Hematopoietic multipotent progenitor cell (in vitro differentiated cells): ENCODE results near the gene ESR1. TPM values are rescaled to one million over a fixed set of nuclear protein-coding genes. Genes with fewer than 3 reads are reported as not detected.

Experiments
- DNase-seq, 3 donors: peaks; one replicate each; pipeline ENCODE4 v3.0.0-alpha.2; 2011 to 2015; ENCODE audit warnings: low read depth in 2 of 3, low spot score in 2 of 3
- total RNA-seq: library from RNA; depleted of rRNA; stranded (reverse); fragments of >200 nt; gene quantifications from one replicate; pipeline ENCODE4 v1.2.3, GENCODE V29; 2012

Gene ESR1
- total RNA-seq: 1.9 TPM

DNA sequence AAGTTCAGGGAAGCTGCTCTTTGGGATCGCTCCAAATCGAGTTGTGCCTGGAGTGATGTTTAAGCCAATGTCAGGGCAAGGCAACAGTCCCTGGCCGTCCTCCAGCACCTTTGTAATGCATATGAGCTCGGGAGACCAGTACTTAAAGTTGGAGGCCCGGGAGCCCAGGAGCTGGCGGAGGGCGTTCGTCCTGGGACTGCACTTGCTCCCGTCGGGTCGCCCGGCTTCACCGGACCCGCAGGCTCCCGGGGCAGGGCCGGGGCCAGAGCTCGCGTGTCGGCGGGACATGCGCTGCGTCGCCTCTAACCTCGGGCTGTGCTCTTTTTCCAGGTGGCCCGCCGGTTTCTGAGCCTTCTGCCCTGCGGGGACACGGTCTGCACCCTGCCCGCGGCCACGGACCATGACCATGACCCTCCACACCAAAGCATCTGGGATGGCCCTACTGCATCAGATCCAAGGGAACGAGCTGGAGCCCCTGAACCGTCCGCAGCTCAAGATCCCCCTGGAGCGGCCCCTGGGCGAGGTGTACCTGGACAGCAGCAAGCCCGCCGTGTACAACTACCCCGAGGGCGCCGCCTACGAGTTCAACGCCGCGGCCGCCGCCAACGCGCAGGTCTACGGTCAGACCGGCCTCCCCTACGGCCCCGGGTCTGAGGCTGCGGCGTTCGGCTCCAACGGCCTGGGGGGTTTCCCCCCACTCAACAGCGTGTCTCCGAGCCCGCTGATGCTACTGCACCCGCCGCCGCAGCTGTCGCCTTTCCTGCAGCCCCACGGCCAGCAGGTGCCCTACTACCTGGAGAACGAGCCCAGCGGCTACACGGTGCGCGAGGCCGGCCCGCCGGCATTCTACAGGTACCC is at the start of gene ESR1:
ESR1 (plus strand) TSS at position 170 of the 858 bp plus-strand sequence; CDS start at position 401, 231 bp downstream.
- peak in 2 of 3 donors; percentile 9 to 18 for DNase-seq

DNA sequence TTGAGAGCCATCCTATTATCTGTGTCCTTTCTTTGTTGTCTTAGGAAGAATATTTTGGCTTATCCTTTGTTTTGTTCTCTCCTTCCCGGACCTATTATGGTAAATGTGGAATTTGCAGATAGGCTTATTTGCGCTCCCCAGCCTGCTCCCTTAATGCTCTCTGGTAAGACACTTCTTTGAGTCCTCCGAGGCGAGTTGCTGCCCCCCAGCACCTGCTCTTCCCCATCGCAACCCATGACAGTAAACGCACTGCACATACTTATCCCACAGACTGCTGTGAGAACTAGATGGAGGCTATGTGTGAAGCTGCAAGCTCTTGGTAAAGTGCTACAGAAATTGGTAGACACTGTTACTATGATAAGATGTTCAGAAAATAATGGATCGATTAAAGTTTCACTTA is 47.0 kb upstream of the ESR1 start:
- no peak for DNase-seq

DNA sequence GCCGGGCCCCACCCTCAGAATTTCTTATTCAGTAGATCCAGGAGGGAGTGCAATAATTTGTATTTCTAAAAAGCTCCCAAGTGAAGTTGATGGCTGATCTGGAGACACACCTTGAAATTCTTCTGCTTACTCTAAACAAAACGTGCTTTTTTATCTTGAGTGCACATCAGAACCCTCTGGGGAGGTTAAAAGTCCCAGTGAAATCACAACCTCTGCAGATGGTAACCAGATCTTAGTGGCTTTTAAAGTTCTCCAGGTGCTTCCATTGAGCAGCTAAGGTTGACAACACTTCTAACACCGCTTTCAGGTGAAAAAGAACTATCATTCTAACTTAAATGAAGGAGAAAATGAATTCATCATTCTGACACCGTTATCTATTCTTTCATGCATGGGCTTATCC is 45.6 kb upstream of the ESR1 start:
- DNase-seq: no peak

DNA sequence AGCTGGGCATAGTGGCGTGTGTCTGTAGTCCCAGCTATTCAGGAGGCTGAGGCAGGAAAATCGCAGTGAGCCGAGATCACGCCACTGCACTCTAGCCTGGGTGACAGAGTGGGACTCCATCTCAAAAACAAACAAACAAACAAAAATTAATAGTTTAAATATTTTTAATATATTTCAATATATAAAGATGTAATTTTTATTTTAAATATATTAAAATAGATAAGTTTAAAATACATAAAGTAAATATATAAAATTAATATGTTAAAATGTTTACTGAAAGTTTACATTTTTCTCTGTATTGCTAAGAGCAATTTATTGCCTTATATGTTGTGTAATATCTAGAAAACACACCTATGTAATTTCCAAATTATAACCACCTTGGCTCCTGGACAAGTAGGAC is 44.7 kb upstream of the ESR1 start:
- no peak for DNase-seq

DNA sequence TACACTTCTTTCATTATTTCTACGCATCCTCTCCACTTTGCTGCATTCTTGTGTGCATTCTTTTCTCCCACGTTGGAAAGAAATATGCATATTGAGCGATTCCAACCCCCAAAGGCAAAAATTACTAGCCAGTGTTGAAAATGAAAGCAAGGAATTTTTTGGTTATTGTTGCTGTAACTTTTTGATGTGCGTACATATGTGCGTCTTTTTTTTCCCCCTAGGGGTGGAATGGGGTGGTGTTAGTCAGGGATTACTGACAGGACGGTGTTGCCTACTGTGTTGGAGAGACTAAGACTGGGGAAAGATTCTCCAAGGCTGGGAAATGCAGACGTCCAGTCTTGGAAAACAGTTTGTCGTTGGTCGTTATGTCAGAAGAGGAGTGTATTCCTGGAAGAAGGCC is 44.2 kb upstream of the ESR1 start:
- peak in 2 of 3 donors; percentile 5 to 20 for DNase-seq

DNA sequence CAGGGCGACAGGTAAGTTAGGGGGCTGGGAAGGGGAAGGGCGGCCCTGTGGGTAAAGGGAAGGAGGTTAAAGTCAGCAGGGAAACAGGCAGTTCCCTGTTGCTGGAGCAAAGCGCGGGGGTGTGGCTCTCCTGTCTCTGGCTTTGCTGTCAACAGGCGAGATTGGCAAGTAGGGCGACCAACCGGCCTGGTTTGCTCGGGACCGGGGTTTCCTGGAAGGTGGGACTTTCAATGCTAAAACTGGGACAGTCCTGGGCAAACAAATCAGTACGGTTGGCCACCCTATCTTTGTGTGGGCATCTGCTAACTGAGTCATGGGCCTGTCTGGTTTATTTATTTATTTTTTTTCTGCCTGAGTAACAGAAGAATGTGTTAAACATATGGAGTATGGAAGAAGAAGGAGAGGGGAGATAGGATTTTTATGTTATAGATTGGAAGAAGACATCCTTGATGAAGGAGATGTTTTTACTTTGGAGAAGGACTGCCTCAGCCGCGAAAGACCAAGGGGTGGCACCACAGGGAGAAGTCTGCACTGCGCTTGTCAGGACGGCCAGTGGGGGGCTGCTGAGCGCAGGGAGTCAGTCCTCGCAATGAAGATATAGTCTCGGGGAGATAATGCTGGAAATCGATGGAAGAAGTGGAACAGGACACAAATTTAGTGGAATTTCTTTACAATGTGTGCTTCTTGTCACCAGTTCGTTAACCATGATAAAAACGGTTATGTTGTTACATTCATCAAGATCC is 43.4 kb upstream of the ESR1 start:
- DNase-seq: peak in 2 of 3 donors; percentile 49 to 64

DNA sequence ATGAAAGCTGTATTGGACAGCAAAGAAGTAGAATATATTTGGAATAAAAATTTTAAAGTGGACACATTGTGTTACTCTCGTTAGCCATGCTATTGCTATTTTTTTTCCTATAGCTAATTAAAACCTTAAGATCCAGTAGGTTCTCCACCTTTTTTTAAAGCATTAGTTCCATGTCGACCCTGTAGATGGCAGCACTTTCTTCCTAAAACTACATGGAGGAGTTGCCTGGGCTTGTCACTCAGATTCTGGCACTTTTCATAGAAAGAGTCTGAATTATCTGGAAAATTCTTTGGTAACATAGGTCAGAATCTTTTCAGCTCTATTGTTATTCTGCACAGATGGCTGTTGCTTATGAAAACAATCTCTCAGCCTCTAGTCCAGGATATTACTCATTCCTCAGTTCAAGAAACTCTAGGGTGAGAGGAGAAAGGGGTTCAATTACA is 42.0 kb upstream of the ESR1 start:
- peak in 2 of 3 donors; percentile 49 to 79 for DNase-seq

DNA sequence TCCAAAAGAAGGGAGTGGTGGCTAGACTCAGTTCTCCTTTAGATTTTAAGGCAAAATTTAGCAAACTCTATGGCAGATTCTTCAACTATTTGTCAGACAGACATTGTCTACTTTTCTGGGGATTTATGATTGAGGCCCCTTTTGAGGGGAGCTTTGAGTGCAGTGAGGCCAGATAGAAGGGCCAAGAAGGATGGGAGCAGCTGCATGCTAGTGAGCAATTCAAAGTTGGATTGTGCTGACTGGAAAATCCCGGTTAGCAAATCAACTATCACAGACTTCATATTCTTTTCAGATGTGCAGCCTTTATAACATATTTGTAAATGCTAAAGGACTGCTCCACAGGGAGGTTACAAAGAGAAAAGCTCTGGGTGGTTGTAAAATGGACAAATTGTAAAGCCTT is 35.0 kb upstream of the ESR1 start:
- DNase-seq: no peak

DNA sequence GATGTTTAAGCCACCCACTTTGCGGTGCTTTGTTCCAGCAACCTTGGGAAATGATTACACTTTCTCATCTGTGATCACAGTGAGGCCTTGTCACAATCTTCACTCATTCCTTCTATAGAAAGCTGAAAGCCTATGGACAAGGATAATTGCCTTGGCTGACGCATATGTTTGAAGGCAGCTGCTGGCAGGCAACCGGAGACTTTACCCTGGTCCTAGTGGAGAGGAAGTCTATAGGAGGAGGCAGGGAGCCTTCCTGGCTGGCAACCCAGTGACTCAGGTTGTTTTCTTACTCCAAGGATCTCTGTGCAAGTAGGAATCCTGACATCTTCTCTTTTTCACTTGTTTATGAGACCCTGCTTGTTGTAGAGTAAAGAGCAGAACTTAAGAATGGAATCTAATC is 34.1 kb upstream of the ESR1 start:
- DNase-seq: no peak

DNA sequence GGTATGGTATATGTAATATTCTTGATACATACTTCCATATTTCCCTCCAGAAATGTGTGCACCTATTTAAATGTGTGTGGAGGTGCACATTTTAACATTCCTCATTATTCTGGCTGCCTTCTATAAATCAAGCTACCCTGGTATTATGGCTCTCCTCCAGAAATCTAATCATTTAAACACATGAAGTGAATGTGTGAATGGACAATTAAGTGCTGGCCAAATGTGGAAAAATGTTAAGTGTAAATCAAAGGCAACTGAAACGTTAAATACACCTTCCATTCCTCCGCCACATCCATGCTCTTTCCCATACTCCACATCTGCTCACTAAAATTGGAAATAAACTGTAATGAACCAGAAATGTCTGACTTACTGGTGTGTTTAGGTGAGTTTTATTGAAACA is 24.9 kb upstream of the ESR1 start:
- DNase-seq: no peak

DNA sequence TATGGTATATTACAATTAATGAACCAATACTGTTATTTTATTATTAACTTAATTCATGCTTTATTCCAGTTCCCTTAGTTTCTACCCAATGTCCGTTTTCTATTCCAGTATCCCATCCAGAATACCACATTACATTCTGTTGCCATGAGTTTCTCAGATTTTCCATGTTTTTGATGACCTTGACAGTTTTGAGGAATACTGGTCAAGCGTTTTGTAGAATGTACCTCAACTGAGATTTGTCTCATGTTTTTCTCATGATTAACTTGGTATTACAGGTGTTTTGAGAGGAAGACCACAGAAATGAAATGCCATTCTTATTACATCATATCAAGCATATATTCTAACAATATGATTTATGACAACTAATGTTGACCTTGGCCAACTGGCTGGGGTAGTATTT is 23.8 kb upstream of the ESR1 start:
- no peak for DNase-seq

DNA sequence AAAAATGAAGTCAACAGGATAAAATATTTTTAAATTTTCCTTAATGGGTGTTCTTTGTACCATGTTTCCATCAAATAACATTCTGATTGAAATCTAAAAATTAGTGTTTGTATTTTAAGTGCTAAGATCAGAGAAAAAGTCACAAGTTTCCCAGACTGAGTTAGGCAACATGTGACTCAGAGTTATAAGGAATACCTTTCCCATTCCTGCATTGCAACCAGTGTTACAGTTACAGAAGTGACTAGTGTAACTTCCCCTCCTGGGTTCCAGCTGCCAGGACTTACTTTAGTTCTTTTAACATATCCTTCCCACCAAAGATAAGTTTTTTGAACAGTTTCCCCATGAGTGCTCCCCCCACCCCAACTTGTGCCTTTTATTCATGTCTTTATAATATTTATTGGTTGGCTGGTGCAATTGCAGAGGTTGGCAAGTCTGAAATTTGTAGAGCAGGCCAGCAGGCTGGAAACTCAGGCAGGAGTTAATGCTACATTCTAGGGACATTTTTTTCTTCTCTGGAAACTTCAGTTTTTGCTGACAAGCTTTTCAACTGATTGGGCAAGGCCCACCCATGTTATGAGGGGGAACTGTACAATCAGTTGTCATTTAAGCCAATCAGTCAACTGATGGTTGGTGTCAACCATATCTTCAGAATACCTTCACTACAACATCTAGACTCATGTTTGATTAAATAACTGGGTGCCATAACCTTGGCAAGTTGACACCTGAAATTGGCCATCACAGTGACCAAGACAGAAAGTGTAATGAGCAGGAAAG is 22.9 kb upstream of the ESR1 start:
- no peak for DNase-seq

DNA sequence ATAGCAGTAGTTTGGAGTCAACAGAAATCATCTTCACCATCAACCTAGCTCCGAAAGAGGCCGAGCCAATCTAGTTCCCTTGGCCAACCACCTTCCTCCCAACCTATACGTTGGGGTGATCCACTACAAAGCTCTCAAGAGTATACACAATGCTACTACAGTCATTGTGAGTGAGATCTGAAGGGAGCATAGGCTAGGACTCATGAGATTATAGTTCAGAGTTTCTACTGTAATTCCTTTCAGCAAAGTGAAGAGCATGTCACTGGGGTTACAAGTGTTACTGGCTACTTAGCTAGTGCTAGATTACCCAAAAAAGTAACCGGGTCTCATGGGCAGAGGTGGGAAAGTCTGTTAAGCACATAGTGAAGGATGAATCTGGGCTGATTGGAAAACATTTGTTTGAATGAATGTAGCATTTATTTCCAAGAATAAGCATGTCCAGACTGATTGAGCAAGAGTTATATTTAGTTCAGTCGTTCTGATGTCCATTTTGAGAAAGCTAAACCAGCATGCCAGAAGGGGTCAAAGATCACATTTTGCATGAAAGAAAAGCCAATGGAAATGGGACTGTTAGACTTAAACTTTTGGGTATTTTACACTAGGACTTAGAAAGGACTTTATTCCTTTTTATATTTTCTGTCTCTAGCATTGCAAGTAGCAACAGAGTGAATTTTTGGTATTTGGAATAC is 10.5 kb upstream of the ESR1 start:
- no peak for DNase-seq

DNA sequence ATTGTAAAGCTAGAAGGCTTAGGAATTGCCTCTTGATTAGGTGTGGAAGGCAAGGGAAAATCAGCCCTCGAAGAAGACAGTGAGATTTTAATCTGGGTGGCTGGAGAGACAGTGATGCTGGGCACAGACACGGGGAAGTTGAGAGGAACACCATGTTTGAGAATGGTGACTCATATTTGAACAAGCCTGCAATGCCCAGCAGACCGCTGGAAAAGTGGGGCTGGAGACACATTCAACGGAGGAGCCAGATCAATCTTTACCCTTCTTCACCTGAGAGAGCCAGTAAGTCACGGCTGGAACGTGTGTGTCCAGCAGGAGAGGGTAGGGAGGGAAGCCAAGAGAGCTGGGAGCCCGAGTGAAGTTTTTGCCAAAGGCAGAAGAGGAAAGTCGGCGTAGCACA is 3.7 kb upstream of the ESR1 start:
- DNase-seq: no peak

DNA sequence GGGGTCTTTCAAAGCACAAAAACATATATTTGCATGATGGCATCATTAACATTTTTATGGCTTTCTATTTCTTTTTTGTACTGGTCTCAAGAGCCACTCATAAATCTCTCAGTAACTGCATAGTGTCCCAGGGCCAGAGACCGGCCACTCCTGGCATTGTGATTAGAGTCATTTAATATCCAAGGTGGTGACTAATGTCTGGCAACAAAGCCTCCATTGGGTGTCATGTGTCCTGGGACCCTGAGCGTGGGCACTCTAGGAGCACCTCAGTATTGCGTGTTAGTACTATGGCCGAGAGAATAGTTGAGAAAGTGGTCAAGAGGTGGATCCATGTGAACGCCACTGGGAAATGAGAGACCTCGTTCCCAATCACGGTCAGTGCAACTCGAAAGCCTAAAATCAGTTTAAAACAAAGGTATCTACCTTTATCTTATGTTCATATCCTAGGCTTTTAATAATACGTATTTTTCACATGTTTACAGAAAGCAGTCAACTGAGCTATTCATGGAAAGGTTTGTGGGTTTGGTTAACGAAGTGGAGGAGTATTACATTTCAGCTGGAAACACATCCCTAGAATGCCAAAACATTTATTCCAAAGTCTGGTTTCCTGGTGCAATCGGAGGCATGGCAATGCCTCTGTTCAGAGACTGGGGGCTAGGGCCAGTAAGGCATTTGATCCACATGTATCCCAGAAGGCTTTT is 2.7 kb upstream of the ESR1 start:
- no peak for DNase-seq

DNA sequence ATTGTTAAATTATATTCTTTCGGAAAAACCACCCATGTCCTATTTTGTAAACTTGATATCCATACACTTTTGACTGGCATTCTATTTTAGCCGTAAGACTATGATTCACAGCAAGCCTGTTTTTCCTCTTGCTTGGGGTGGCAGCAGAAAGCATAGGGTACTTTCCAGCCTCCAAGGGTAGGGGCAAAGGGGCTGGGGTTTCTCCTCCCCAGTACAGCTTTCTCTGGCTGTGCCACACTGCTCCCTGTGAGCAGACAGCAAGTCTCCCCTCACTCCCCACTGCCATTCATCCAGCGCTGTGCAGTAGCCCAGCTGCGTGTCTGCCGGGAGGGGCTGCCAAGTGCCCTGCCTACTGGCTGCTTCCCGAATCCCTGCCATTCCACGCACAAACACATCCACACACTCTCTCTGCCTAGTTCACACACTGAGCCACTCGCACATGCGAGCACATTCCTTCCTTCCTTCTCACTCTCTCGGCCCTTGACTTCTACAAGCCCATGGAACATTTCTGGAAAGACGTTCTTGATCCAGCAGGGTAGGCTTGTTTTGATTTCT is 2.1 kb upstream of the ESR1 start:
- no peak for DNase-seq

DNA sequence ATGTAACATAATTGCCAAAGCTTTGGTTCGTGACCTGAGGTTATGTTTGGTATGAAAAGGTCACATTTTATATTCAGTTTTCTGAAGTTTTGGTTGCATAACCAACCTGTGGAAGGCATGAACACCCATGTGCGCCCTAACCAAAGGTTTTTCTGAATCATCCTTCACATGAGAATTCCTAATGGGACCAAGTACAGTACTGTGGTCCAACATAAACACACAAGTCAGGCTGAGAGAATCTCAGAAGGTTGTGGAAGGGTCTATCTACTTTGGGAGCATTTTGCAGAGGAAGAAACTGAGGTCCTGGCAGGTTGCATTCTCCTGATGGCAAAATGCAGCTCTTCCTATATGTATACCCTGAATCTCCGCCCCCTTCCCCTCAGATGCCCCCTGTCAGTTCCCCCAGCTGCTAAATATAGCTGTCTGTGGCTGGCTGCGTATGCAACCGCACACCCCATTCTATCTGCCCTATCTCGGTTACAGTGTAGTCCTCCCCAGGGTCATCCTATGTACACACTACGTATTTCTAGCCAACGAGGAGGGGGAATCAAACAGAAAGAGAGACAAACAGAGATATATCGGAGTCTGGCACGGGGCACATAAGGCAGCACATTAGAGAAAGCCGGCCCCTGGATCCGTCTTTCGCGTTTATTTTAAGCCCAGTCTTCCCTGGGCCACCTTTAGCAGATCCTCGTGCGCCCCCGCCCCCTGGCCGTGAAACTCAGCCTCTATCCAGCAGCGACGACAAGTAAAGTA is 547 bp upstream of the ESR1 start:
- peak in 2 of 3 donors; percentile 39 to 57 for DNase-seq

DNA sequence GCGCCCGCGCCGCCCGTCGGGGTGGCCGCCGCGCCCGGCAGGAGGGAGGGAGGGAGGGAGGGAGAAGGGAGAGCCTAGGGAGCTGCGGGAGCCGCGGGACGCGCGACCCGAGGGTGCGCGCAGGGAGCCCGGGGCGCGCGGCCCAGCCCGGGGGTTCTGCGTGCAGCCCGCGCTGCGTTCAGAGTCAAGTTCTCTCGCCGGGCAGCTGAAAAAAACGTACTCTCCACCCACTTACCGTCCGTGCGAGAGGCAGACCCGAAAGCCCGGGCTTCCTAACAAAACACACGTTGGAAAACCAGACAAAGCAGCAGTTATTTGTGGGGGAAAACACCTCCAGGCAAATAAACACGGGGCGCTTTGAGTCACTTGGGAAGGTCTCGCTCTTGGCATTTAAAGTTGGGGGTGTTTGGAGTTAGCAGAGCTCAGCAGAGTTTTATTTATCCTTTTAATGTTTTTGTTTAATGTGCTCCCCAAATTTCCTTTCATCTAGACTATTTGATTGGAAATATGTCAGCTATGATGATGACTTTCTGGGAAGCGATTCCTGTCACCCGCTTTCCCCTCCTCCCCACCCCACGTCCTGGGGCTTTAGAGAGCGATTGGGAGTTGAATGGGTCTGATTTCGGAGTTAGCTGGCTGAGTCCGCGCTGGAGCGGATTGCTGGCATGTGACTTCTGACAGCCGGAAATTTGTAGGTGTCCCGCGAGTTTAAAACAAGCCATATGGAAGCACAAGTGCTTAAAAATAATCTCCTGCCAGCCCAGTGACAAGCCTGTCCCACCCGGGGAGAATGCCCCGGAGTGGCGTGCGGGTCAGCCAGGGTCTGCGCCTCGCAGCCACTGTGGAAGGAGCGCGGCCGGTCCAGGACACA is 1.1 kb downstream of the ESR1 start:
- DNase-seq: peak in 2 of 3 donors; percentile 14
